GM18499 (cell line): Measurements from ENCODE around the gene SERPINE1.
"Not testable (repeated sequence)": the region's sequence is repeated elsewhere in the genome, so short reads cannot be mapped to it uniquely, and the experiment has no call there.

Source experiments
- ATAC-seq: cut with Tn5 transposase; IDR thresholded peaks from one replicate; pipeline ENCODE4 v1.9.1; 2021; ENCODE audit warnings: moderate number of reproducible peaks; ENCODE audit not compliant: insufficient read depth, unreplicated experiment

SERPINE1 gene

GRCh38 chr7:101100858-101101847 lies 25.8 kb upstream of the SERPINE1 start:
- ATAC-seq = no peak

- no peak for ATAC-seq
Measured at GRCh38 chr7:101102026-101102425, 24.9 kb upstream of the SERPINE1 start.

- ATAC-seq = not testable (repeated sequence)
Measured at GRCh38 chr7:101103701-101104100, 23.2 kb upstream of the SERPINE1 start.

GRCh38 chr7:101104193-101104713 lies 22.7 kb upstream of the SERPINE1 start:
- no peak for ATAC-seq

GRCh38 chr7:101104799-101105198 lies 22.1 kb upstream of the SERPINE1 start:
- no peak for ATAC-seq

- ATAC-seq = not testable (repeated sequence)
Measured at GRCh38 chr7:101105248-101105647, 21.7 kb upstream of the SERPINE1 start.

GRCh38 chr7:101106386-101106785 lies 20.5 kb upstream of the SERPINE1 start:
- no peak for ATAC-seq

GRCh38 chr7:101108330-101108857 lies 18.5 kb upstream of the SERPINE1 start:
- no peak for ATAC-seq

- ATAC-seq = no peak
Measured at GRCh38 chr7:101108961-101109360, 17.9 kb upstream of the SERPINE1 start.

GRCh38 chr7:101109368-101109767 lies 17.5 kb upstream of the SERPINE1 start:
- no peak for ATAC-seq

- no peak for ATAC-seq
Measured at GRCh38 chr7:101111261-101111660, 15.6 kb upstream of the SERPINE1 start.

GRCh38 chr7:101112233-101112632 lies 14.7 kb upstream of the SERPINE1 start:
- ATAC-seq = no peak

- not testable (repeated sequence) for ATAC-seq
Measured at GRCh38 chr7:101113140-101113539, 13.8 kb upstream of the SERPINE1 start.

GRCh38 chr7:101113836-101114235 lies 13.1 kb upstream of the SERPINE1 start:
- ATAC-seq = no peak

- no peak for ATAC-seq
Measured at GRCh38 chr7:101114492-101114891, 12.4 kb upstream of the SERPINE1 start.

- no peak for ATAC-seq
Measured at GRCh38 chr7:101115215-101115614, 11.7 kb upstream of the SERPINE1 start.

- ATAC-seq = no peak
Measured at GRCh38 chr7:101116898-101117297, 10.0 kb upstream of the SERPINE1 start.

GRCh38 chr7:101118856-101119255 lies 8.0 kb upstream of the SERPINE1 start:
- ATAC-seq = no peak

- no peak for ATAC-seq
Measured at GRCh38 chr7:101119876-101120275, 7.0 kb upstream of the SERPINE1 start.

- ATAC-seq = no peak
Measured at GRCh38 chr7:101120315-101120714, 6.6 kb upstream of the SERPINE1 start.

- not testable (repeated sequence) for ATAC-seq
Measured at GRCh38 chr7:101121631-101121990, 5.3 kb upstream of the SERPINE1 start.
